ENCODE data around the gene SKP2.

The SKP2 gene

DNA sequence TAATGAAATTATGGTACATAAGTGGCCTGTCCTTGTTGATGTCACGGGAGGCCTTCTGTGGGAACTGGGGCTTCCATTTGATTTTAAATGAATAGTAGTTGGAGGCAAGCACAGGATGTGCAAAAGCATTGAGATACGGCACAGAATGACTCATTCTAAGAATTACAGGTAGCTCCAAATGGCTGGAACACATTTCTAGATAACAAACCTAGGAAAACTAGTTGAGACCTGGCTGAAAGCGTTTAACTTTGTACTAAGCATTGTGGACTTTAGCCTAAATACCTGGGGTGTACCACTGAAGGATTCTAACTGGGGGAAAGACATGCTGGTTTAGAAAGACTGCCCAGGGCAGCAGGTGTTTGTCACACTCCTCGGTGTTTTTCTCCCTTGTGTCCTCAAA lies 9.4 kb downstream of the SKP2 start:
- Histone ChIP-seq H3K9me3 (ENCODE audit: low read length) (no peaks in the 10 kb centered on the region), H3K79me2 (ENCODE audit: insufficient read depth, low read length) (peaks cover 12% of the 10 kb centered on the region), H3K4me1 (ENCODE audit: insufficient read depth, low read length, severe bottlenecking) (no peaks in the 10 kb centered on the region), H2AFZ (ENCODE audit: low read length) (no peak overlapping the region), H3K27ac (ENCODE audit: low read depth, low read length, poor library complexity, severe bottlenecking) (no peak overlapping the region), H3F3A (ENCODE audit: insufficient read depth, low read length) (no peaks in the 10 kb centered on the region), H3K4me2 (ENCODE audit: low read length) (no peak overlapping the region), H3K27me3 (ENCODE audit: insufficient read depth, low read length) (no peaks in the 10 kb centered on the region), H3K9me2 (ENCODE audit: low read depth, low read length) (no peaks in the 10 kb centered on the region), H3K9ac (ENCODE audit: low read length) (no peak overlapping the region), H4K20me1 (ENCODE audit: insufficient read depth, low read length) (no peaks in the 10 kb centered on the region), H3K4me3 (ENCODE audit: low read depth, low read length, poor library complexity, severe bottlenecking) (no peak overlapping the region), H3K36me3 (ENCODE audit: insufficient read depth, low read length) (peaks cover 100% of the 10 kb centered on the region)
- TF ChIP-seq, protein P1, sequence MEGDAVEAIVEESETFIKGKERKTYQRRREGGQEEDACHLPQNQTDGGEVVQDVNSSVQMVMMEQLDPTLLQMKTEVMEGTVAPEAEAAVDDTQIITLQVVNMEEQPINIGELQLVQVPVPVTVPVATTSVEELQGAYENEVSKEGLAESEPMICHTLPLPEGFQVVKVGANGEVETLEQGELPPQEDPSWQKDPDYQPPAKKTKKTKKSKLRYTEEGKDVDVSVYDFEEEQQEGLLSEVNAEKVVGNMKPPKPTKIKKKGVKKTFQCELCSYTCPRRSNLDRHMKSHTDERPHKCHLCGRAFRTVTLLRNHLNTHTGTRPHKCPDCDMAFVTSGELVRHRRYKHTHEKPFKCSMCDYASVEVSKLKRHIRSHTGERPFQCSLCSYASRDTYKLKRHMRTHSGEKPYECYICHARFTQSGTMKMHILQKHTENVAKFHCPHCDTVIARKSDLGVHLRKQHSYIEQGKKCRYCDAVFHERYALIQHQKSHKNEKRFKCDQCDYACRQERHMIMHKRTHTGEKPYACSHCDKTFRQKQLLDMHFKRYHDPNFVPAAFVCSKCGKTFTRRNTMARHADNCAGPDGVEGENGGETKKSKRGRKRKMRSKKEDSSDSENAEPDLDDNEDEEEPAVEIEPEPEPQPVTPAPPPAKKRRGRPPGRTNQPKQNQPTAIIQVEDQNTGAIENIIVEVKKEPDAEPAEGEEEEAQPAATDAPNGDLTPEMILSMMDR (IDR thresholded peaks at IDR 0.05; ENCODE audit: low read length): no peak

DNA sequence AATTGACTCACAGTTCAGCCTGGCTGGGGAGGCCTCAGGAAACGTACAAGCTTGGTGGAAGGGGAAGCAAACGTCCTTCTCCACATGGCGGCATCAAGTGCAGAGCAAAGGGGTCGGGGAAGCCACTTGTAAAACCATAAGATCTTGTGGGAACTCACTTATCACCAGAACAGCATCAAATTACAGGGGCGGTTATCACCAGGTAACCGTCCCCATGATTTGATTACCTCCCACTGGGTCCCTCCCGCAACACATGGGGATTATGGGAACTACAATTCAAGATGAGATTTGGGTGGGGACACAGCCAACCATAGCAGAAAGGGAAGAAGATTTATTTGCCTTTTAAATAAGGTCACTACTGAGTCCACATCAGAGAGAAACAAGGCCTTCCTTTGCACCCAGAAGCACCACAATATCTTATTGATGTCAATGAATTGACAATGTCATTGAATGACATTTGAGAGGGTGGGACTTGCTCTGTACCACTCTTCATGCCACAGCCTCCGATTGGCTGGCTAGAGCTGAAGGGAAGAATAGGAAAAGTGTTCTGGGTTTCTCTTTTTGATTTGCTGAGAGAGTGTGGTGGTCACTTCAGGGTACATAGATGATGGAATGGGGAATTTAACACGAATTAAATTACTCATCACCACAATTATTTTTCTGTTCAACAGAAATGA lies 11.0 kb downstream of the SKP2 start:
- no peaks in the 10 kb centered on the region for H3F3A ChIP-seq (ENCODE audit: insufficient read depth, low read length)
- no peaks in the 10 kb centered on the region for H4K20me1 ChIP-seq (ENCODE audit: insufficient read depth, low read length)
- peaks cover 4% of the 10 kb centered on the region; the same call in 1 of the 2 replicates for H3K79me2 ChIP-seq (ENCODE audit: insufficient read depth, low read length)

DNA sequence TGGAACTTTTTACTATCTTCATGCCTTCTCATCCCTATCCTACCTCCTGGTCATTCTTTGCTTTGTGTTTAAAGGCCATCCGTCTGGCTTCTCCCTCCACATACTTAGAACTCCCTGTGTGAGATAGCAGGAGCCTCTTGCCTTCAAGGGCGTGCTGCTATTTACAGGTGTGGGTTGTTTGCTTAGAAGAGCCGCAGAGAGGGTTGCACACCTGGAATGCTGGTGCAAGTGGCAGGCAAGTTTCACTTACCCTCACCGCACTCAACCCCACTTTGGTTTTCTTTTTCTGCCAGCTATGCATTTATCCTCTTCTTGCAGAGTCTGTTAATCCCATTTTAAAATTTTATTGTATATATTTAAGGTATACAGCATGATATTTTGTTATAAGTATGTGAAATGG lies 12.6 kb downstream of the SKP2 start:
- Histone ChIP-seq H3F3A (ENCODE audit: insufficient read depth, low read length) (no peaks in the 10 kb centered on the region), H3K27me3 (ENCODE audit: insufficient read depth, low read length) (no peaks in the 10 kb centered on the region), H3K9me3 (ENCODE audit: low read length) (no peaks in the 10 kb centered on the region), H3K4me2 (ENCODE audit: low read length) (no peak overlapping the region), H3K27ac (ENCODE audit: low read depth, low read length, poor library complexity, severe bottlenecking) (no peak overlapping the region), H3K9me2 (ENCODE audit: low read depth, low read length) (no peaks in the 10 kb centered on the region), H2AFZ (ENCODE audit: low read length) (no peak overlapping the region), H3K4me1 (ENCODE audit: insufficient read depth, low read length, severe bottlenecking) (no peaks in the 10 kb centered on the region), H4K20me1 (ENCODE audit: insufficient read depth, low read length) (no peaks in the 10 kb centered on the region), H3K4me3 (ENCODE audit: low read depth, low read length, poor library complexity, severe bottlenecking) (no peak overlapping the region), H3K9ac (ENCODE audit: low read length) (no peak overlapping the region), H3K79me2 (ENCODE audit: insufficient read depth, low read length) (no peaks in the 10 kb centered on the region), H3K36me3 (ENCODE audit: insufficient read depth, low read length) (peaks cover 100% of the 10 kb centered on the region)
- TF ChIP-seq, protein P1 (IDR thresholded peaks at IDR 0.05; ENCODE audit: low read length): no peak
- no peak for TF ChIP-seq EZH2 (IDR thresholded peaks at IDR 0.05; ENCODE audit: borderline replicate concordance, low read length)

More for the DNA sequence above, 11.0 kb downstream of the SKP2 start:
- H3K27ac ChIP-seq (ENCODE audit: low read depth, low read length, poor library complexity, severe bottlenecking): no peak overlapping the region
- H3K9me2 ChIP-seq (ENCODE audit: low read depth, low read length): no peaks in the 10 kb centered on the region
- H3K9me3 ChIP-seq (ENCODE audit: low read length): no peaks in the 10 kb centered on the region
- TF ChIP-seq, protein P1 (IDR thresholded peaks at IDR 0.05; ENCODE audit: low read length): no peak
- no peak for TF ChIP-seq EZH2 (IDR thresholded peaks at IDR 0.05; ENCODE audit: borderline replicate concordance, low read length)
- no peak overlapping the region for H3K4me3 ChIP-seq (ENCODE audit: low read depth, low read length, poor library complexity, severe bottlenecking)
- no peak overlapping the region for H3K4me2 ChIP-seq (ENCODE audit: low read length)
- H3K36me3 ChIP-seq (ENCODE audit: insufficient read depth, low read length): peaks cover 100% of the 10 kb centered on the region
- H3K9ac ChIP-seq (ENCODE audit: low read length): no peak overlapping the region
- no peaks in the 10 kb centered on the region for H3K27me3 ChIP-seq (ENCODE audit: insufficient read depth, low read length)
- H2AFZ ChIP-seq (ENCODE audit: low read length): no peak overlapping the region
- H3K4me1 ChIP-seq (ENCODE audit: insufficient read depth, low read length, severe bottlenecking): no peaks in the 10 kb centered on the region

Data from OCI-LY1 (cell line).